Measurements from ENCODE around the gene LMO7. TPM values are rescaled to one million over a fixed set of nuclear protein-coding genes. Genes with fewer than 3 reads are reported as not detected.

The LMO7 gene
- total RNA-seq, 1 donor from 2014 or later, result 176 TPM

- intact Hi-C loops (cut with DNase I), result loop anchor here (5.0 to 10.0 kb wide), 3 partner anchors 39 to 1083 kb away; partner anchors contain the start of genes KCTD12 and UCHL3
- Histone ChIP-seq H3K4me1 (peaks cover 0 to 13% of the 10 kb centered on the region in 2 donors), H3K4me3 (peak overlapping the region in 1 of 2 donors; percentile 44), H3K27me3 (no peaks in the 10 kb centered on the region), H3K36me3 (no peaks in the 10 kb centered on the region), H3K9me3 (no peaks in the 10 kb centered on the region), H3K27ac (peak overlapping the region in 1 of 2 donors; percentile 88)
- no peak for DNase-seq (ENCODE audit: low spot score in 2 of 2)
- TF ChIP-seq CTCF (IDR thresholded peaks at IDR 0.05), result no peak
These were observed 165.3 kb downstream of the LMO7 start for GRCh38 chr13:75801388-75801945.

- no peak for TF ChIP-seq CTCF (IDR thresholded peaks at IDR 0.05)
- Histone ChIP-seq H3K4me3 (peak overlapping the region in 1 of 2 donors; percentile 63), H3K27ac (peak overlapping the region; percentile 86 to 88), H3K36me3 (no peaks in the 10 kb centered on the region), H3K9me3 (no peaks in the 10 kb centered on the region), H3K27me3 (no peaks in the 10 kb centered on the region), H3K4me1 (peaks cover under 1 to 13% of the 10 kb centered on the region in 2 donors)
- intact Hi-C loops (cut with DNase I), result loop anchor here (5.0 to 10.0 kb wide), 3 partner anchors 40 to 1083 kb away; partner anchors contain the start of genes KCTD12 and UCHL3
- no peak for DNase-seq (ENCODE audit: low spot score in 2 of 2)
These were observed 166.0 kb downstream of the LMO7 start for GRCh38 chr13:75802161-75802560.

GRCh38 chr13:75803164-75803611 lies 167.1 kb downstream of the LMO7 start:
- Histone ChIP-seq H3K36me3 (no peaks in the 10 kb centered on the region), H3K9me3 (no peaks in the 10 kb centered on the region), H3K4me3 (peak overlapping the region in 1 of 2 donors; percentile 63), H3K4me1 (peaks cover 3 to 10% of the 10 kb centered on the region in 2 donors), H3K27me3 (no peaks in the 10 kb centered on the region), H3K27ac (peak overlapping the region; percentile 86 to 88)
- intact Hi-C loops (cut with DNase I), result loop anchor here (5.0 to 10.0 kb wide), 3 partner anchors 41 to 1082 kb away; partner anchors contain the start of genes KCTD12 and UCHL3
- no peak for TF ChIP-seq CTCF (IDR thresholded peaks at IDR 0.05)
- DNase-seq (ENCODE audit: low spot score in 2 of 2), result no peak

- peak overlapping the region; percentile 39 to 63 for H3K4me3 ChIP-seq
These were observed 167.9 kb downstream of the LMO7 start for GRCh38 chr13:75804054-75804453.

GRCh38 chr13:75804605-75805004 lies 168.5 kb downstream of the LMO7 start:
- TF ChIP-seq CTCF (IDR thresholded peaks at IDR 0.05), result no peak
- Histone ChIP-seq H3K27me3 (no peaks in the 10 kb centered on the region), H3K36me3 (no peaks in the 10 kb centered on the region), H3K4me1 (peaks cover 3 to 9% of the 10 kb centered on the region in 2 donors), H3K9me3 (no peaks in the 10 kb centered on the region), H3K27ac (peak overlapping the region; percentile 86 to 88), H3K4me3 (peak overlapping the region; percentile 39 to 63)
- no peak for DNase-seq (ENCODE audit: low spot score in 2 of 2)
- intact Hi-C loops (cut with DNase I), result loop anchor here (2.0 to 10.0 kb wide), 5 partner anchors 20 to 1080 kb away; partner anchors contain the start of genes KCTD12 and UCHL3

More at GRCh38 chr13:75804054-75804453, 167.9 kb downstream of the LMO7 start:
- no peaks in the 10 kb centered on the region for H3K27me3 ChIP-seq
- no peak for DNase-seq (ENCODE audit: low spot score in 2 of 2)
- H3K9me3 ChIP-seq, result no peaks in the 10 kb centered on the region
- H3K27ac ChIP-seq, result peak overlapping the region; percentile 86 to 88
- intact Hi-C loops (cut with DNase I), result loop anchor here (2.0 to 10.0 kb wide), 5 partner anchors 19 to 1081 kb away; partner anchors contain the start of genes KCTD12 and UCHL3
- peaks cover 3 to 9% of the 10 kb centered on the region in 2 donors for H3K4me1 ChIP-seq
- no peaks in the 10 kb centered on the region for H3K36me3 ChIP-seq
- no peak for TF ChIP-seq CTCF (IDR thresholded peaks at IDR 0.05)
